A673 (cell line): ENCODE results near the gene MAP3K5. TPM values are rescaled to one million over a fixed set of nuclear protein-coding genes. Genes with fewer than 3 reads are reported as not detected.

ENCODE experiments used
- BruUV-seq: library from RNA; stranded (reverse); fragments of 400-500 nt; replicated peaks from 2 replicates; lab custom pipeline; 2021; lab: Mats Ljungman, UMichigan
- CTCF ChIA-PET: fragments of 300-600 bp; sonication (Branson Sonifier 250); formaldehyde crosslinking; loops from one replicate; lab custom pipeline; 2022; ENCODE audit warnings: antibody characterized with exemption; lab: Charles Lee
- POLR2A ChIA-PET: fragments of 300-600 bp; sonication (Branson Sonifier 250); formaldehyde crosslinking; loops from one replicate; lab custom pipeline; 2022; ENCODE audit warnings: antibody characterized with exemption; ENCODE audit not compliant: low non-redundant PET; lab: Charles Lee
- DNase-seq: peaks from one replicate; pipeline ENCODE4 v3.0.0-alpha.2; 2015; ENCODE audit warnings: low spot score
- H3K27ac ChIP-seq: fragments of 200-600 bp; sonication (generic); 2 replicates; pipeline ENCODE4 v1.5.1; 2016; ENCODE audit warnings: mixed run types, low read depth, mild to moderate bottlenecking, mixed read lengths, antibody characterized with exemption, low read length; ENCODE audit not compliant: poor library complexity, severe bottlenecking
- H3K27me3 ChIP-seq: fragments of 200-600 bp; sonication (generic); replicated peaks from 2 replicates; pipeline ENCODE4 v1.6.1; 2017; ENCODE audit warnings: mixed run types, low read depth, mild to moderate bottlenecking, mixed read lengths, antibody characterized with exemption, low read length; ENCODE audit not compliant: insufficient read depth, poor library complexity
- H3K36me3 ChIP-seq: fragments of 200-600 bp; sonication (generic); 2 replicates; pipeline ENCODE4 v1.6.1; 2016; ENCODE audit warnings: mixed run types, mild to moderate bottlenecking, mixed read lengths, antibody characterized with exemption, low read length; ENCODE audit not compliant: insufficient read depth, poor library complexity, severe bottlenecking
- H3K4me1 ChIP-seq: fragments of 200-600 bp; sonication (generic); 2 replicates; pipeline ENCODE4 v1.6.1; 2017; ENCODE audit warnings: mixed run types, mild to moderate bottlenecking, mixed read lengths, antibody characterized with exemption, low read length; ENCODE audit not compliant: insufficient read depth, poor library complexity, severe bottlenecking
- H3K4me3 ChIP-seq: fragments of 200-600 bp; sonication (generic); 2 replicates; pipeline ENCODE4 v1.5.1; 2016; ENCODE audit warnings: low read depth, mixed run types, mild to moderate bottlenecking, mixed read lengths, low read length; ENCODE audit not compliant: poor library complexity, severe bottlenecking
- H3K9me3 ChIP-seq: fragments of 200-600 bp; sonication (generic); 2 replicates; pipeline ENCODE4 v1.6.1; 2016; ENCODE audit warnings: mixed run types, low read depth, mild to moderate bottlenecking, mixed read lengths, antibody characterized with exemption, low read length; ENCODE audit not compliant: poor library complexity, severe bottlenecking
- CTCF ChIP-seq: fragments of 300-800, 200-600 bp; sonication (generic); conservative IDR thresholded peaks from 2 replicates; pipeline ENCODE4 v1.5.1; 2017; ENCODE audit warnings: low read depth, mild to moderate bottlenecking, antibody characterized with exemption, low read length, moderate library complexity, mixed read lengths
- EZH2 ChIP-seq: fragments of 200-600 bp; sonication (generic); IDR thresholded peaks from 2 replicates; pipeline ENCODE4 v1.6.1; 2017; ENCODE audit warnings: borderline replicate concordance, low read depth, mild to moderate bottlenecking, mixed read lengths, antibody characterized with exemption, low read length; ENCODE audit not compliant: poor library complexity, severe bottlenecking
- intact Hi-C: fragments of 100-400 bp; cut with micrococcal nuclease; formaldehyde crosslinking; loops from one replicate; pipeline ENCODE4 v1.10.0; 2022; ENCODE audit not compliant: unreplicated experiment
- total RNA-seq: library from RNA; stranded (reverse); gene quantifications from 2 replicates; pipeline ENCODE4 v1.2.3, GENCODE V29; 2021

The MAP3K5 gene
- total RNA-seq, 1 experiment from 2014 or later = 5.4 TPM

GRCh38 chr6:136624347-136624746, 167.9 kb downstream of the MAP3K5 start:
- Histone ChIP-seq H3K27me3 (no peaks in the 10 kb centered on the region), H3K36me3 (no peaks in the 10 kb centered on the region), H3K9me3 (no peaks in the 10 kb centered on the region), H3K4me1 (no peaks in the 10 kb centered on the region), H3K27ac (no peak overlapping the region), H3K4me3 (no peak overlapping the region)
- POLR2A ChIA-PET = no interaction called here
- no peak for DNase-seq
- CTCF ChIA-PET = no interaction called here
- TF ChIP-seq CTCF (no peak), EZH2 (no peak)
- no TSS peak for BruUV-seq
- intact Hi-C loops = no loop called here

- intact Hi-C loops = no loop called here
- Histone ChIP-seq H3K9me3 (no peaks in the 10 kb centered on the region), H3K4me1 (peaks cover 23% of the 10 kb centered on the region), H3K27me3 (no peaks in the 10 kb centered on the region), H3K4me3 (no peak overlapping the region), H3K27ac (no peak overlapping the region), H3K36me3 (no peaks in the 10 kb centered on the region)
- ChIA-PET CTCF (no interaction called here), POLR2A (no interaction called here)
- DNase-seq = no peak
- BruUV-seq = no TSS peak
- TF ChIP-seq CTCF (no peak), EZH2 (no peak)
Observed at GRCh38 chr6:136618086-136618485, 174.2 kb downstream of the MAP3K5 start.

GRCh38 chr6:136616527-136616926, 175.8 kb downstream of the MAP3K5 start:
- Histone ChIP-seq H3K36me3 (no peaks in the 10 kb centered on the region), H3K4me1 (peaks cover 27% of the 10 kb centered on the region), H3K27ac (no peak overlapping the region), H3K9me3 (no peaks in the 10 kb centered on the region), H3K4me3 (no peak overlapping the region), H3K27me3 (no peaks in the 10 kb centered on the region)
- intact Hi-C loops = no loop called here
- TF ChIP-seq EZH2 = no peak
- TF ChIP-seq CTCF = no peak
- no peak for DNase-seq
- no TSS peak for BruUV-seq
- ChIA-PET POLR2A (no interaction called here), CTCF (no interaction called here)
